ENCODE results near the gene TMEM229A.
"Not testable (repeated sequence)": the region's sequence is repeated elsewhere in the genome, so short reads cannot be mapped to it uniquely, and the experiment has no call there.

TMEM229A gene

DNA sequence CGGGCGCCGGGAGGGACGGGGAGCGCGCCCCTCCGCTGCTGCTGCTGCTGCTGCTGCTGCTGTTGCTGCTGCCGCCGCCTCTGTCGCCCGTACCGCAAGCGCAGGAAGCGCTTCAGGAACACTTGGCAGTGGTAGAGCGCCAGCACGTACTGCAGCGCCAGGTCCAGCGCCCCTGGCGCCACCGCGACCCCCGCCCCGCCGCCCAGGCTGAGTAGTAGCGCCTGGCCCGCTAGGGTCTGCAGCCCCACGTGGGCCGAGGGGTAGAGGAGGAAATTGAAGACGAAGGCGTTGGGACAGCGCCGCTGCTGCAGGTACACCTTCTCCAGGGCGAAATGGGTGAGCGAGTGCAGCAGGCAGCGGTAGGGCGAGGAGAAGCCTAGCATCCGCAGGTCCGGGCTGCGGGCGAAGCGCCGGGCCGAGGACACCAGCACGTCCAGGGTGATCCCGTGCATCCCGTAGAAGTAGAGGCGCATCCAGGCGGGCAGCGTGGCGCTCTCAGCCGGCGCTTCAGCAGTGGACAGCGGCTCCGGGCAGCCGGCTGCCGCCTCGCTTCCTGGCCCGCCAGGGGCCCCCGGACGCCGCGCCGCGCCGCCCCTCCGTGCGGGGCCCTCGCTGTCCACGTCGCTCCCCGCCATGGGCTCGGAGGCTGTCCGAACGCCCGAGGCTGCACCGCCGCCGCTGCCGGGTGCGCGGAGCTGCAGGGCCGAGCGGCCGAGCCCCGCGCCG, at the start of gene TMEM229A:
TSS of gene TMEM229A (minus strand) at position 699 of the 726 bp plus-strand sequence. CDS start at position 635, 64 bp downstream.
- H3K27ac ChIP-seq = no peak within 1 kb of the TSS
- DNase-seq (ENCODE audit: low read depth, low spot score) = no peak

GRCh38 chr7:124082234-124082633, 49.4 kb upstream of the TMEM229A start:
- DNase-seq (ENCODE audit: low read depth, low spot score); H3K27ac ChIP-seq: not testable (repeated sequence)

DNA sequence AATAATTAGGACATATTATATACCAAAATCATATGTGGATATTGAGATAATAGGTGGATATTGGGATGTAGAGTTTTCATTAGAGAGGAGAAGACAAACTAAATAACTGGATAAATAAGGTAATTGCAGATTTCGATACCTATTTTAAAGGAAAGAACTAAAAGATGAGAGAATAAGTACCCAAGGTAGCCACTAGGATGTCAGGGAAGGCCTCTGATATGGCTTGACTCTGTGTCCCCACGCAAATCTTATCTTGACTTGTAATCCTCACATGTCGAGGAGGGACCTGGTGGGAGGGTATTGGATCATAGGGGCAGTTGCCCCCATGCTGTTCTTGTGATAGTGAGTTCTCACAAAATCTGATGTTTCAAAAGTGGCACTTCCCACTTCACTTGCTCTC, 44.7 kb upstream of the TMEM229A start:
- no peak for DNase-seq (ENCODE audit: low read depth, low spot score)
- H3K27ac ChIP-seq = no peak overlapping the region

- DNase-seq (ENCODE audit: low read depth, low spot score) = no peak
- H3K27ac ChIP-seq = no peak overlapping the region
Measured at GRCh38 chr7:124076841-124077240, 44.0 kb upstream of the TMEM229A start.

- DNase-seq (ENCODE audit: low read depth, low spot score) = no peak
- H3K27ac ChIP-seq = no peak overlapping the region
Measured at GRCh38 chr7:124074007-124074406, 41.1 kb upstream of the TMEM229A start.

DNA sequence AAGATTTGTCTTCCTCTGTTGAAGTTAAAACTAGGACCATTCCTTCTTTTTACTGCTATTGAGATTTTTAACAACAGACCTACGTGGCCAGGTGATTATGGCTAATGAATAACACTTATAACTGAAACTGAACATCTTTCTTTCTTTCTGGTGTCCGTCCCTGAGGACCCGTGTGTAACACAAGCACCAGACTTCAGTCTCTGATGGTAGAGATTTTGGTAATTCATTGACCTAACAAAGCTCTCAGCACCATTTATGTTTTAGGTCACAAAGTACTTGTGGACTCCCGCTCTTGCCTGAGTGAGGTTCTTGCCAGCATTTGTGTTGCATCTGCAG, 40.4 kb upstream of the TMEM229A start:
- H3K27ac ChIP-seq = no peak overlapping the region
- no peak for DNase-seq (ENCODE audit: low read depth, low spot score)

GRCh38 chr7:124072603-124073309, 39.9 kb upstream of the TMEM229A start:
- H3K27ac ChIP-seq = no peak overlapping the region
- DNase-seq (ENCODE audit: low read depth, low spot score) = no peak

GRCh38 chr7:124071843-124072242, 39.0 kb upstream of the TMEM229A start:
- H3K27ac ChIP-seq = no peak overlapping the region
- no peak for DNase-seq (ENCODE audit: low read depth, low spot score)

DNA sequence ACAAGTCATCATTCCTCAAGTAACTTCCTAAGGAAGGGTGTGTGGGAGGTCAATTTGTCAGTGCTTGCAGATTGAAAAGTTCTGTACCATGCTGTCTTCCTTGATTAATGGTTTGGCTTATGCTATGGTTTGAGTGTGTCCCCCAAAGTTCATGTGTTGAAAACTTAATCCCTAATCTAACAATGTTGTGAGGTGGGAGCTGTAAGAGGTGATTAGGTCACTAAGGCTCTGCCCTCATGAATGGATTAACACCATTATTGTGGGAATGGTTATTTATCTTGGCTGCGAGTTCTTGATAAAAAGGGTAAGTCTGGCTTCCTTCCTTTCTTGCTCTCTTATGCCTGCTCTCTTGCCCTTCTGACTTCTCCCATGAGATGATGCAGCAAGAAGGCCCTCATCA, 29.3 kb upstream of the TMEM229A start:
- H3K27ac ChIP-seq = no peak overlapping the region
- DNase-seq (ENCODE audit: low read depth, low spot score) = no peak

DNA sequence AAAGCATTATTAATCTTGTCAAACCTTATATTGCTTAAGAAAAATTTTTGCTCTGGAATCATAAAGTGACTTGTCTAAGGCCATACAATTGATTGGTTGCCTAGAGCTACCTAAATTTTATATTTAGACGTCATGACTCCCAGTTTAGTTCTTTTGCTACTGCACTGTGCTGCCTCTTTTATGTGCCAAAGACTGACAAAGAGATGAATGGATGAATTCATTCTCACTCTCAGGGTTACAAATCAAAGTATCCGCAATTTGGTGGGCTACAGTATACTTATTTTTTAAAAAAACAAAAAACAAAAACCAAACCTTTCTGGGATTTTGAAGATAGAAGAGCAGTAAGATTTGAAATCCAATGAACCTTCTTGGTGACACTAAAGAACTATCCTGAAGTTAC, 27.7 kb upstream of the TMEM229A start:
- H3K27ac ChIP-seq = no peak overlapping the region
- no peak for DNase-seq (ENCODE audit: low read depth, low spot score)

GRCh38 chr7:124059375-124059774, 26.5 kb upstream of the TMEM229A start:
- no peak overlapping the region for H3K27ac ChIP-seq
- DNase-seq (ENCODE audit: low read depth, low spot score) = no peak

- H3K27ac ChIP-seq = no peak overlapping the region
Measured at GRCh38 chr7:124058515-124058914, 25.6 kb upstream of the TMEM229A start.

GRCh38 chr7:124057872-124058271, 25.0 kb upstream of the TMEM229A start:
- DNase-seq (ENCODE audit: low read depth, low spot score) = no peak
- no peak overlapping the region for H3K27ac ChIP-seq

More at GRCh38 chr7:124058515-124058914, 25.6 kb upstream of the TMEM229A start:
- DNase-seq (ENCODE audit: low read depth, low spot score) = no peak

- no peak for DNase-seq (ENCODE audit: low read depth, low spot score)
- no peak overlapping the region for H3K27ac ChIP-seq
Measured at GRCh38 chr7:124056234-124056633, 23.4 kb upstream of the TMEM229A start.

- DNase-seq (ENCODE audit: low read depth, low spot score) = no peak
- H3K27ac ChIP-seq = no peak overlapping the region
Measured at GRCh38 chr7:124051681-124052377, 19.0 kb upstream of the TMEM229A start.

- H3K27ac ChIP-seq = no peak overlapping the region
- no peak for DNase-seq (ENCODE audit: low read depth, low spot score)
Measured at GRCh38 chr7:124042826-124043225, 10.0 kb upstream of the TMEM229A start.

DNA sequence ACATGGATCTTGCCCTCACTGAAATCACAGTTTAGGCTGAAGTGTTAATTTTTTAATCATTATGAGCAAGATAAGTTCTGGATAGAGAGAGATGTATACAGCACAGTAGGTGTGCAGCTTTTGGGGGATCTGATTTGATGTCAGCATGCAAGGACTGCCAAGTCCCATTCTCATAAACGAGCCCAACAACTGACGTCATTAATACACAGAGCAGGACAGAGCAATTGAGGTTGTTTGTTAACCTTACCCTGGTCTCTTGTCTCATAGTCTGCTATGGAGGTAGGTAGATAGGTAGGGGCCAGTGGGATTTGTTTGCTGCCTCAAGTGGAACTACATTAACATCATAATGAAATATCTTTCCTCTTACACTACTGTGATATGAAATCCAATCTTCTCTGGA, 8.6 kb upstream of the TMEM229A start:
- H3K27ac ChIP-seq = no peak overlapping the region
- no peak for DNase-seq (ENCODE audit: low read depth, low spot score)

DNA sequence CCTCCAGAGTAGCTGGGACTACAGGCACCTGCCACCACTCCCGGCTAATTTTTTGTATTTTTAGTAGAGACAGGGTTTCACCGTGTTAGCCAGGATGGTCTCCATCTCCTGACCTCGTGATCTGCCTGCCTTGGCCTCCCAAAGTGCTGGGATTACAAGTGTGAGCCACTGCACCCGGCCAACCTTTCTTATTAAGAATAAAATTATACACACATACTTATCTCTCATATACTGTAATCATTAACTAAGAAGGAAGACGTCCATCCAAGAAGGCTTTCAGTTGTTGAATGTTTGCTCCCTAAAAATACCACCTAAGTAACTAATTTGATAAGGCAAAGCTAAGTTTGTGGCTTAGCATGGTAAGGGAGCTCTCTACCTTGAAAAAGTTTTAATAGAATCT, 5.0 kb upstream of the TMEM229A start:
- not testable (repeated sequence) for DNase-seq (ENCODE audit: low read depth, low spot score); H3K27ac ChIP-seq

DNA sequence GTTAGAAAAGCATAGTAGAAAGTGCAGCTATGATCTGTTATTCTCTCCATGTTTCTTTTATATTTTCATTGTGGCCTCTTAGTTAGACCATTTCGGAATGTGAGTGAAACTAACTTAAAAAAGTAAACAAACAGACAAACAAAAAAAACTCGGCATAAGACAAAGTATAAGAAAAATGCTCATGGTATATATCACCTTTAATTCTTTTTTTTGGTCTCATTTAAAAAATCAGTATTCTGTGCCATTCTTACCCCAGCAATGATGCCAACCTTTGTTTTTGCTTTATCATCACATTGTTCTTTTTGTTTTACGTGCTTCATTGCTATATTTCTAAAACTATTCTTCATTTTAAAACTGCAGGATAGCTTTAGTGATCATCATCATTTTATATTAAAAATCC, 2.8 kb upstream of the TMEM229A start:
- no peak for DNase-seq (ENCODE audit: low read depth, low spot score)
- H3K27ac ChIP-seq = no peak overlapping the region

- H3K27ac ChIP-seq = no peak overlapping the region
- DNase-seq (ENCODE audit: low read depth, low spot score) = no peak
Measured at GRCh38 chr7:124034754-124035100, 1.9 kb upstream of the TMEM229A start.
